NB4 (cell line): ENCODE data around the gene ELP1.

Experiments
- CTCF ChIP-seq: IDR thresholded peaks from one replicate; pipeline ENCODE4 v1.5.1; 2012; ENCODE audit warnings: low read depth, low read length
- MYC ChIP-seq: IDR thresholded peaks from 2 replicates; pipeline ENCODE4 v1.6.1; 2011; ENCODE audit warnings: low read depth, low read length
- POLR2A ChIP-seq: IDR thresholded peaks from 2 replicates; pipeline ENCODE4 v1.6.1; 2011; ENCODE audit warnings: mild to moderate bottlenecking; ENCODE audit not compliant: insufficient read length; ENCODE audit errors: extremely low read depth

- no peak for TF ChIP-seq POLR2A
- TF ChIP-seq CTCF: no peak
- no peak for TF ChIP-seq MYC
Measured at GRCh38 chr9:108882052-108882888, 51.7 kb downstream of the ELP1 start.
